Osteoblast (primary cell): ENCODE data around the gene ATP8B2. TPM values are rescaled to one million over a fixed set of nuclear protein-coding genes. Genes with fewer than 3 reads are reported as not detected.
"Not testable (repeated sequence)": the region's sequence is repeated elsewhere in the genome, so short reads cannot be mapped to it uniquely, and the experiment has no call there.

Experiments
- DNase-seq: peaks from one replicate; pipeline ENCODE4 v3.0.0; 2011; ENCODE audit warnings: low spot score, mixed read lengths; ENCODE audit not compliant: insufficient read length; ENCODE audit errors: missing footprints
- H2AFZ ChIP-seq: 2 replicates; pipeline ENCODE4 v1.6.0; 2011; ENCODE audit warnings: mild to moderate bottlenecking, low read length
- H3K27ac ChIP-seq: 2 replicates; pipeline ENCODE4 v1.5.1; 2011; ENCODE audit warnings: mild to moderate bottlenecking, low read depth, low read length, moderate library complexity
- H3K27me3 ChIP-seq: 2 replicates; pipeline ENCODE4 v1.6.0; 2012; ENCODE audit warnings: mild to moderate bottlenecking, control low read depth, inconsistent platforms, low read length, moderate library complexity; ENCODE audit not compliant: insufficient read depth
- H3K36me3 ChIP-seq: 2 replicates; pipeline ENCODE4 v1.5.1; 2011; ENCODE audit warnings: mild to moderate bottlenecking, low read length, control low read depth, moderate library complexity; ENCODE audit not compliant: insufficient read depth
- H3K4me1 ChIP-seq: 2 replicates; pipeline ENCODE4 v1.5.1; 2011; ENCODE audit warnings: mild to moderate bottlenecking, low read length, control low read depth, moderate library complexity; ENCODE audit not compliant: insufficient read depth
- H3K4me2 ChIP-seq: 2 replicates; pipeline ENCODE4 v1.6.0; 2011; ENCODE audit warnings: mild to moderate bottlenecking, low read length; ENCODE audit not compliant: insufficient read depth
- H3K4me3 ChIP-seq: fragments of 200-600 bp; sonication (generic); 3 replicates; pipeline ENCODE4 v1.5.1; 2012; ENCODE audit warnings: mild to moderate bottlenecking, low read length, inconsistent platforms; ENCODE audit not compliant: insufficient read depth
- H3K79me2 ChIP-seq: 2 replicates; pipeline ENCODE4 v1.6.0; 2012; ENCODE audit warnings: mild to moderate bottlenecking, low read length, control low read depth, inconsistent platforms; ENCODE audit not compliant: insufficient read depth
- H3K9me3 ChIP-seq: 2 replicates; pipeline ENCODE4 v1.5.1; 2011; ENCODE audit warnings: low read depth, low read length, control low read depth
- H4K20me1 ChIP-seq: 2 replicates; pipeline ENCODE4 v1.6.0; 2012; ENCODE audit warnings: mild to moderate bottlenecking, low read length, control low read depth; ENCODE audit not compliant: insufficient read depth
- CTCF ChIP-seq: IDR thresholded peaks from 2 replicates; pipeline ENCODE4 v1.5.1; 2011; ENCODE audit warnings: mild to moderate bottlenecking, low read depth, low read length, moderate library complexity; ENCODE audit errors: extremely low read depth
- total RNA-seq: library from RNA; depleted of rRNA; stranded (reverse); fragments of >200 nt; gene quantifications from 2 replicates; pipeline ENCODE4 v1.2.3, GENCODE V29; 2012

ATP8B2 gene
- 146 and 162 TPM in 2 replicates for total RNA-seq

DNA sequence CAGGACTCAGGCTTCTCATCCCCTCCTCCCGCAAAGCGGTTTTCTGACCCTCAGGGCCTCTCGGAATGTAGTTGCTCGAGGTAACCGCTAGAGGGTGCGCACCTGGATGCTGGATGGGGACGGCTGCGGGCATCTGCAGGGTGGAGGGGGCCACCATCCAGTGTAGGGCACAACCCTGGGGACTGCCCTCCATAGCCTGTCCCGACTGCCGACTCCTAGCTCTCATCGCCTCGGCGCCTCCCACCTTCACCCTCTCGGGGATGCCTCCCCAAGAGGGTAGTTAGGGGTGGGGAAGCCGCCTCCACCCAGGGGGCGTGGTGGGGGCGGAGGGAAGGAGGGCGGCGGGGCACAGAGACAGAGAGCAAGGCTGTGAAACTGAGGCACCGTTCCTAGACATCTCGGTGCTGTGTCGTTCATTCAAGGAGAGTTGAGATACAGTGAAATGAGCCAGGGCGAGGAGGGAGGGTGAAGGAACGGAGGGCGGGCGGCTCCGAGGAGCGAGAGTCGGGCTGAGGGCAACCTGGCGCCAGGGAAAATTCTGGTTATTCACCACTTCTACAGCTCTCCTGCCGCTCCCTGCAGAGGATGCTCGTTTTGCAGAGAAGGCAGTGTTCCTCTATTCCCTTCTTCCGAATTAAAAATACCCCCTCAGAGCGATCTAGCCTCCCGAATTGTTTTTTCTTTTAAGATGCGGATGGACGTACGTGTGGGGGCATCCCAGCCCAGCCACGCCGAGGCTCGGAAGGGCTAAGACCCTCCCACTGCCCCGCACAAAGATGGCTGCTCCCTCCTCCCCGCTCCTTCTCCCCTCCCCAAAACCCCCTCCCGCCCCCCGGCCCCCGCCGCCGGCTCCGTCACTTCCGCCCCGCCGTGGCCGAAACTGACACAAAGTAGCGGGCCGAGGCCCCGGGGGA, at the start of gene ATP8B2:
Gene ATP8B2, plus strand, starts transcription at position 857 of the 914 bp plus-strand sequence. CDS start 2,617 bp downstream, outside the sequence.
- peak within 1 kb of the TSS; percentile 83 for H3K4me3 ChIP-seq
- peak; percentile 93 for DNase-seq
- H4K20me1 ChIP-seq, result peaks cover 12% of the 10 kb centered on the region
- H3K27me3 ChIP-seq, result peaks cover 15% of the 10 kb centered on the region
- H3K9me3 ChIP-seq, result no peaks in the 10 kb centered on the region
- TF ChIP-seq CTCF, result peak; percentile 87
- H2AFZ ChIP-seq, result peak within 1 kb of the TSS; percentile 94
- H3K4me1 ChIP-seq, result peaks cover 31% of the 10 kb centered on the region
- H3K79me2 ChIP-seq, result peaks cover 26% of the 10 kb centered on the region
- peak within 1 kb of the TSS; percentile 98 for H3K4me2 ChIP-seq
- peaks cover 5% of the 10 kb centered on the region for H3K36me3 ChIP-seq
- peak within 1 kb of the TSS; percentile 100 for H3K27ac ChIP-seq

GRCh38 chr1:154276797-154277196, 48.5 kb upstream of the ATP8B2 start:
- TF ChIP-seq CTCF, result no peak
- Histone ChIP-seq H3K79me2 (peaks cover 14% of the 10 kb centered on the region), H3K4me3 (no peak overlapping the region), H2AFZ (no peak overlapping the region), H3K27ac (no peak overlapping the region), H3K36me3 (peaks cover 15% of the 10 kb centered on the region), H3K9me3 (no peaks in the 10 kb centered on the region), H4K20me1 (no peaks in the 10 kb centered on the region), H3K4me1 (peaks cover 10% of the 10 kb centered on the region), H3K4me2 (no peak overlapping the region), H3K27me3 (no peaks in the 10 kb centered on the region)
- DNase-seq, result no peak

- not testable (repeated sequence) for H3K27ac ChIP-seq, H3K4me2 ChIP-seq, H3K36me3 ChIP-seq, DNase-seq, H2AFZ ChIP-seq, H3K9me3 ChIP-seq, H3K27me3 ChIP-seq, H4K20me1 ChIP-seq, H3K4me3 ChIP-seq, H3K4me1 ChIP-seq, H3K79me2 ChIP-seq
Measured at GRCh38 chr1:154287591-154287990, 37.7 kb upstream of the ATP8B2 start.

DNA sequence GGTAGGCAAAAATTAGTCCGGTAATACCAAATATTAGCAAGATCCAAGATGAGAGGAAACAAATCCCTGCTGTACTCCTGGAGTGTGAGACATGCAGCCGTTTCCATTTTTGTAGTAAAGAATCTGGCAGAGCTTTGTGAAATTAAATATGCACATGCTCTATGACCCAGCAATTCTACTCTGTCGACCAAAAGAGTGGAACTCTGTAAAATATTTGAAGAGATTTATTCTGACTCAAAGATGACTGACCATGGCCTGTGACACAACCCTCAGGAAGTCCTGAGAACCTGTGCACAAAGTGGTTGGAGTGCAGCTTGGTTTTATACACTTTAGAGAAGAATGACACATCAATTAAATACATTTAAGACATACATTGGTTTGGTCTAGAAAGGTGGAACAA, 36.7 kb upstream of the ATP8B2 start:
- H3K79me2 ChIP-seq, result no peaks in the 10 kb centered on the region
- TF ChIP-seq CTCF, result no peak
- no peak for DNase-seq
- no peak overlapping the region for H2AFZ ChIP-seq
- no peaks in the 10 kb centered on the region for H3K9me3 ChIP-seq
- H3K4me2 ChIP-seq, result no peak overlapping the region
- no peaks in the 10 kb centered on the region for H3K36me3 ChIP-seq
- no peaks in the 10 kb centered on the region for H3K4me1 ChIP-seq
- H3K27ac ChIP-seq, result no peak overlapping the region
- H3K4me3 ChIP-seq, result no peak overlapping the region
- H3K27me3 ChIP-seq, result peaks cover 4% of the 10 kb centered on the region
- no peaks in the 10 kb centered on the region for H4K20me1 ChIP-seq
